ENCODE data around the gene PSMB5.

PSMB5 gene

GRCh38 chr14:23069413-23069806 lies 34.7 kb upstream of the PSMB5 start:
- Histone ChIP-seq H3K36me3 (ENCODE audit: insufficient read depth, low read length) (peaks cover 72% of the 10 kb centered on the region), H3K9me3 (ENCODE audit: insufficient read depth, low read depth, low read length) (no peaks in the 10 kb centered on the region), H3K27me3 (ENCODE audit: insufficient read depth, low read length) (no peaks in the 10 kb centered on the region), H3K4me3 (ENCODE audit: low read length) (peak overlapping the region; percentile 88), H3K4me1 (ENCODE audit: insufficient read depth, low read length) (peaks cover 23% of the 10 kb centered on the region), H3K27ac (ENCODE audit: low read depth, low read length) (peak overlapping the region; percentile 55), H3K9ac (ENCODE audit: low read depth, low read length) (no peak overlapping the region; the same call in 1 of the 2 replicates)
- WGBS = 73% methylated on average over 3 of the region's 4 CpGs

- Histone ChIP-seq H3K27ac (ENCODE audit: low read depth, low read length) (peak overlapping the region; percentile 55), H3K9ac (ENCODE audit: low read depth, low read length) (no peak overlapping the region), H3K36me3 (ENCODE audit: insufficient read depth, low read length) (peaks cover 72% of the 10 kb centered on the region), H3K4me3 (ENCODE audit: low read length) (peak overlapping the region; percentile 8; the same call in 1 of the 2 replicates), H3K9me3 (ENCODE audit: insufficient read depth, low read depth, low read length) (no peaks in the 10 kb centered on the region), H3K27me3 (ENCODE audit: insufficient read depth, low read length) (no peaks in the 10 kb centered on the region), H3K4me1 (ENCODE audit: insufficient read depth, low read length) (peaks cover 23% of the 10 kb centered on the region)
- 38% methylated on average over 8 of the region's 8 CpGs for WGBS
Measured at GRCh38 chr14:23068789-23069412, 34.2 kb upstream of the PSMB5 start.

- WGBS = 93% methylated on average over 13 of the region's 14 CpGs
- H3K27ac ChIP-seq (ENCODE audit: low read depth, low read length) = no peak overlapping the region
- peak overlapping the region; percentile 8; the same call in 1 of the 2 replicates for H3K4me3 ChIP-seq (ENCODE audit: low read length)
- H3K9ac ChIP-seq (ENCODE audit: low read depth, low read length) = no peak overlapping the region
- no peaks in the 10 kb centered on the region for H3K27me3 ChIP-seq (ENCODE audit: insufficient read depth, low read length)
- H3K4me1 ChIP-seq (ENCODE audit: insufficient read depth, low read length) = peaks cover 23% of the 10 kb centered on the region
- H3K36me3 ChIP-seq (ENCODE audit: insufficient read depth, low read length) = peaks cover 72% of the 10 kb centered on the region
- no peaks in the 10 kb centered on the region for H3K9me3 ChIP-seq (ENCODE audit: insufficient read depth, low read depth, low read length)
Measured at GRCh38 chr14:23067847-23068788, 33.4 kb upstream of the PSMB5 start.

- H3K27me3 ChIP-seq (ENCODE audit: insufficient read depth, low read length) = no peaks in the 10 kb centered on the region
- H3K27ac ChIP-seq (ENCODE audit: low read depth, low read length) = no peak overlapping the region
- 97% methylated on average over 20 of the region's 23 CpGs for WGBS
- H3K4me3 ChIP-seq (ENCODE audit: low read length) = no peak overlapping the region
- H3K9me3 ChIP-seq (ENCODE audit: insufficient read depth, low read depth, low read length) = no peaks in the 10 kb centered on the region
- peaks cover 72% of the 10 kb centered on the region for H3K36me3 ChIP-seq (ENCODE audit: insufficient read depth, low read length)
- H3K4me1 ChIP-seq (ENCODE audit: insufficient read depth, low read length) = peaks cover 19% of the 10 kb centered on the region
- no peak overlapping the region for H3K9ac ChIP-seq (ENCODE audit: low read depth, low read length)
Measured at GRCh38 chr14:23066855-23067744, 32.4 kb upstream of the PSMB5 start.

- Histone ChIP-seq H3K36me3 (ENCODE audit: insufficient read depth, low read length) (peaks cover 75% of the 10 kb centered on the region), H3K4me3 (ENCODE audit: low read length) (no peak overlapping the region), H3K9me3 (ENCODE audit: insufficient read depth, low read depth, low read length) (no peaks in the 10 kb centered on the region), H3K4me1 (ENCODE audit: insufficient read depth, low read length) (peaks cover 13% of the 10 kb centered on the region), H3K9ac (ENCODE audit: low read depth, low read length) (no peak overlapping the region), H3K27ac (ENCODE audit: low read depth, low read length) (peak overlapping the region; percentile 17; the same call in 1 of the 2 replicates), H3K27me3 (ENCODE audit: insufficient read depth, low read length) (no peaks in the 10 kb centered on the region)
- 91% methylated on average over 3 of the region's 3 CpGs for WGBS
Measured at GRCh38 chr14:23066368-23066767, 31.7 kb upstream of the PSMB5 start.

GRCh38 chr14:23063601-23064000 lies 28.9 kb upstream of the PSMB5 start:
- Histone ChIP-seq H3K4me1 (ENCODE audit: insufficient read depth, low read length) (peaks cover 5% of the 10 kb centered on the region), H3K4me3 (ENCODE audit: low read length) (no peak overlapping the region), H3K9me3 (ENCODE audit: insufficient read depth, low read depth, low read length) (no peaks in the 10 kb centered on the region), H3K36me3 (ENCODE audit: insufficient read depth, low read length) (peaks cover 92% of the 10 kb centered on the region), H3K9ac (ENCODE audit: low read depth, low read length) (no peak overlapping the region), H3K27ac (ENCODE audit: low read depth, low read length) (no peak overlapping the region), H3K27me3 (ENCODE audit: insufficient read depth, low read length) (no peaks in the 10 kb centered on the region)
- 93% methylated on average over 5 of the region's 5 CpGs for WGBS

GRCh38 chr14:23062002-23062401 lies 27.3 kb upstream of the PSMB5 start:
- H3K36me3 ChIP-seq (ENCODE audit: insufficient read depth, low read length) = peaks cover 79% of the 10 kb centered on the region
- H3K9ac ChIP-seq (ENCODE audit: low read depth, low read length) = no peak overlapping the region
- H3K4me1 ChIP-seq (ENCODE audit: insufficient read depth, low read length) = peaks cover 3% of the 10 kb centered on the region; the same call in 1 of the 2 replicates
- WGBS = 83% methylated on average over 4 of the region's 4 CpGs
- no peaks in the 10 kb centered on the region for H3K9me3 ChIP-seq (ENCODE audit: insufficient read depth, low read depth, low read length)
- no peak overlapping the region for H3K4me3 ChIP-seq (ENCODE audit: low read length)
- peaks cover 1% of the 10 kb centered on the region; the same call in 1 of the 2 replicates for H3K27me3 ChIP-seq (ENCODE audit: insufficient read depth, low read length)
- peak overlapping the region; percentile 40 for H3K27ac ChIP-seq (ENCODE audit: low read depth, low read length)

- Histone ChIP-seq H3K27me3 (ENCODE audit: insufficient read depth, low read length) (peaks cover 5% of the 10 kb centered on the region; the same call in 1 of the 2 replicates), H3K27ac (ENCODE audit: low read depth, low read length) (no peak overlapping the region), H3K9me3 (ENCODE audit: insufficient read depth, low read depth, low read length) (no peaks in the 10 kb centered on the region), H3K4me1 (ENCODE audit: insufficient read depth, low read length) (peaks cover 6% of the 10 kb centered on the region), H3K9ac (ENCODE audit: low read depth, low read length) (no peak overlapping the region), H3K4me3 (ENCODE audit: low read length) (no peak overlapping the region), H3K36me3 (ENCODE audit: insufficient read depth, low read length) (peaks cover 66% of the 10 kb centered on the region)
- WGBS = 96% methylated on average over 17 of the region's 17 CpGs
Measured at GRCh38 chr14:23060536-23061260, 26.0 kb upstream of the PSMB5 start.

- Histone ChIP-seq H3K27ac (ENCODE audit: low read depth, low read length) (no peak overlapping the region), H3K4me3 (ENCODE audit: low read length) (no peak overlapping the region), H3K4me1 (ENCODE audit: insufficient read depth, low read length) (peaks cover 6% of the 10 kb centered on the region), H3K36me3 (ENCODE audit: insufficient read depth, low read length) (peaks cover 53% of the 10 kb centered on the region), H3K27me3 (ENCODE audit: insufficient read depth, low read length) (peaks cover 5% of the 10 kb centered on the region; the same call in 1 of the 2 replicates), H3K9ac (ENCODE audit: low read depth, low read length) (no peak overlapping the region), H3K9me3 (ENCODE audit: insufficient read depth, low read depth, low read length) (no peaks in the 10 kb centered on the region)
- 93% methylated on average over 32 of the region's 32 CpGs for WGBS
Measured at GRCh38 chr14:23058654-23059504, 24.2 kb upstream of the PSMB5 start.

All from HUES64 (cell line).